HG02571 (cell line): ENCODE data around the gene SMNDC1.
A peak's percentile ranks its signal among the peaks of the same experiment; 100 is the strongest.
"Not testable (repeated sequence)": the region's sequence is repeated elsewhere in the genome, so short reads cannot be mapped to it uniquely, and the experiment has no call there.

ENCODE experiments used
- ATAC-seq: cut with Tn5 transposase; IDR thresholded peaks from one replicate; pipeline ENCODE4 v1.9.1; 2021; ENCODE audit warnings: mild to moderate bottlenecking, moderate library complexity; ENCODE audit not compliant: unreplicated experiment

Gene SMNDC1

DNA sequence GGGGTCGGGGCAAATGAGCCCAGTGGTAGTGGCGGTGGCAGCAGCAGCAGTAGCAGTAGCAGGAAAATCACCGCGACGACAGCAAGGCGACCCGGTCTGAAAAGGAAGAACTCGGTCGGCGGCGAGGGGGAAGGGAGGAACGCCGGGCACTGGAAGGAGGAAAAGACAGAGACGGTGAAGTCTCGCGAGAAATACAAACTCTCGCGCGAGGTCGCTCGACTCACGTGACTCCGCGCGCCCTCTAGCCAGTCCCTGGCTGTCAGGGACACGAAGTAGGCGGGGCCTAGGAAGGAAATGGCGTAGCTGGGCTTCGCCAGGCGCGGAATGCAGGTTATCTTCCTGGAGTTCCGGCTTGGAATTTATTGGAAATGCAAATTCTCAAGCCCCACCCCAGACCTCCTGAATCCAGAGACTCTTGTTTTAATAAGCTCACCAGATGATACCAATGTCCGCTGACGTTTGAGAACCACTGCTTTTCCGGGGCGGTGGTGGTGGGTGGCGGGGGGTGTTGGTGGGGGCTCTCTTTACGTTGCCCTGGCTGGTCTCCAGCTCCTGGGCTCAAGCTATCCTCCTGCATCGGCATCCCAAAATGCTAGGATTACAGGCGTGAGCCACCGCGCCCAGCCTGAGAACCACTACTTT is at the start of gene SMNDC1:
SMNDC1 (minus strand) TSS at position 141 of the 642 bp plus-strand sequence. CDS start 1,333 bp downstream, outside the sequence.
- ATAC-seq = peak; percentile 92

GRCh38 chr10:110354322-110354766 is 49.6 kb upstream of the SMNDC1 start:
- ATAC-seq = no peak

DNA sequence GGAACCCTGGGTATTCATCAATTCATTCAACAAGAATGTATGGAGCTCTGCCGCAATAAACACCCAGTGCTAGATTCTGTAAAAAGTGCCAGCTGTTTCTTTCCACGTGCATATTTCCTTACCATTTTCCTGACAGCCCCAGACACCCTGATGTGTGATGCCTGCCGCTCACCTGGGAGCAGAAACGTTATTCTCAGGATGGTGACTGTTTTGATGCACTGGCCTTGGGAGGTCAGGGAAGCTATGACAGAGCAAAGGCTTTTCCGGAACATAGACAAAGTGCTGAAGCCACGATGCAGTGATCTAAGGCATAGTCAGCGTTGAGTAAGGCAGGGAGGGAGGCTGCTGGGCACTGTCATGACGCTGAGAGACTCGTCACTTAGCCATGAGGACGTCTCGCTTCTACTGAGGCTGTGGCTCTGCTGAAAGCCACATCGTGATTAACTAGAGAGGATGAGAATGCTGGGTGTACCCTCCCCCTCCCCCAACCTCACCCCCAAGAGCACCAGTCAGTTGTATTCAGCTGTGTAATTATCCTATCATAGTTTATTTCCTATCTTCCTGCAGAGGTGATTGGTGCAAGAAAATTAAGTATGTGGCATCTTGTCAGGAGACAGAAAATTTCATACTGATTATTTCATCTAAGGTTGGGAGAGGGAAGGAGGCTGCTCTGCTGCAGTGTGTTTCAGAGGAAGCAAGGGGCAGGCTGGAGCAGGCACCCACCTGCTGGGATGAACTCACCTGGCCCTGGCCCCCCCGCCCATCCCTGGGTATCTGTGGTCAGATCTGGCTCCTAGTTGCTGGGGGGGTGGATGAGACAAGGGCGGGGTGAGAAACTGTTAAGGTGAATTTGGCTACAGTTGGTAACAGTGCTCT is 48.8 kb upstream of the SMNDC1 start:
- ATAC-seq = no peak

- no peak for ATAC-seq
Measured at GRCh38 chr10:110352930-110353243, 48.2 kb upstream of the SMNDC1 start.

DNA sequence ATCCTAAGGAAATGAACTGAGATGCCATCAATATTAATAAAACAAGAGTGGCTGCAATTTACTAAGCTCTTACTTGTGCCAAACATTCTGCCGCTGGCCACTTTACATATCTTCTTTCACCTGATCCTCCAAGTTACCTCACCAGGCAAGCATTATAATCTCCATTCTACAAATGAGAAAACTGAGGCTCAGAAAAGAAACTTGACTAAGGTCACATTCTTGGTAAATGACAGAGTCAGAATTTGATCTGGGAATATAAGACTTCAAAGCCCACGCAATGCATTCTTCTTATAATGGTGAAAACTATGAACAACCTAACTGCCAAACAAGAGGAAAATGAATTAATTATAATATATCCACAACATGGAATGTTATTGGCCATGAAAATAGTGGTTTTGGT is 46.1 kb upstream of the SMNDC1 start:
- ATAC-seq = no peak

GRCh38 chr10:110349831-110350230 is 45.1 kb upstream of the SMNDC1 start:
- no peak for ATAC-seq

DNA sequence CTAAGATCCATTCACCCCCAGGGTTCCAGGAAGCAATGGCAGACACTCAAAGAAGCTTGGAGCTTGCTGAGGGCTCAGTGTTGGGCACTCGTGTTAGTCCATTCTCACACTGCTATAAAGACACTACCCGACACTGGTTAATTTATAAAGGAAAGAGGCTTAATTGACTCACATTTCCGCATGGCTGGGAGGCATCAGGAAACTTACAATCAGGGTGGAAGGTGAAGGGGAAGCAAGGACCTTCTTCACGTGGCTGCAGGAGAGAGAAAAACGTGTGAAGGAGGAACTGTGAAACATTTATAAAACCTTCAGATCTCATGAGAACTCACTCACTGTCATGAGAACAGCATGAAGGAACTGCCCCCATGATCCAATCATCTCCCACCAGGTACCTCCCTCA is 44.7 kb upstream of the SMNDC1 start:
- ATAC-seq = no peak

DNA sequence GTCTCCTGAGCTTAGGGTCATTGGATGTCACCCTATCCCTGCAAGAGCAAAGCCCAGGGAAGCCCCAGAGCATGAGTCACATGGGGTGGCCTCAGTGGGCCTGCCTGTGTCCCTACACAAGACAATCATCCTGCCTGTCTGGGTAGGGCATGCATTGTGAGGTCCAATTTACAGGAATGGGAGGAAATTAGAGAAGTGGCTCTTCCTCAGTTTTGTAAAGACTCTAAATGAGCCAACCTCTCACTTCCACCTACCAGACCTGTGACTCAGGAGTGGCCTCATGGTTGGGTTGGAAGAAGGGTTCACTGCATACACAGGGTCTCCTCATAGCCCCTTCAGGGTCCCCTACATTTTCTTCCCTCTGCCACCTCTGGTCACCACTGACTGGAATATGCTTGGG is 43.6 kb upstream of the SMNDC1 start:
- ATAC-seq = no peak

GRCh38 chr10:110346914-110347313 is 42.2 kb upstream of the SMNDC1 start:
- no peak for ATAC-seq

DNA sequence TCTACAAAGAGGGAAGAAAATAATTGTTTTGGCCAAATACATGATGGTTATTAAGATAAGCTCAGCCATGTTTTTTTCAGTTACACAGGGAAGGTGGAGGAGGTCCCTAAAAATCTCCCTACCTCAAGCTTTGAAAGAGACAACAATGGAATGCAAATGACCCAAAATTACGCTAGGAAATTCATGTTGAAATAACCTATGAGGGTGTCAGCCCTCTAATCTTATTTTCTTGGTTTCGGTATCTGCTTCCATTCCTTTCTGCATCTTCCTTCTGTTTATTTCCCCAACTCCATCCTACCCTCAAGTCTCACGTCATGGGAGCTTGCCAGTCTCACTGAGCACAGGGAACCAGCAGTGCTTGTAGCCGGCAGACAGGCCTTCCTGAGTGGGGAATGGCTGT is 40.6 kb upstream of the SMNDC1 start:
- ATAC-seq = no peak

DNA sequence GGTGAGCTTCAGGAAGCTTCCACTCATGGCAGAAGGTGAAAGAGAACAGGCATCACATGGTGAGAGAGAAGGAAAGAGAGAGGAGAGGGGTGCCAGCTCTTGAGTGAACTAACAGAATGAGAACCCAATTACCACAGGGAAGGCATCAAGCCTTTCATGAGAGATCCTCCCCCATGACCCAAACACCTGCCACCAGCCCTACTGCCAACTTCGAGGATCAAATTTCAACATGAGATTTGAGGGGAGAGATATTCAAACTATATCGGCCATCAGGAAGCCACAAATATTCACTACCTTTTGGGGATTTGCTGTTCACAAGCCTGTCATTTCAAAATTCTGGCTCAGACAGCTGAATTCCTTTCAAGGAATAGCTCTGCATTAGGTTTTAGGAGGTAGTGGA is 39.9 kb upstream of the SMNDC1 start:
- no peak for ATAC-seq

DNA sequence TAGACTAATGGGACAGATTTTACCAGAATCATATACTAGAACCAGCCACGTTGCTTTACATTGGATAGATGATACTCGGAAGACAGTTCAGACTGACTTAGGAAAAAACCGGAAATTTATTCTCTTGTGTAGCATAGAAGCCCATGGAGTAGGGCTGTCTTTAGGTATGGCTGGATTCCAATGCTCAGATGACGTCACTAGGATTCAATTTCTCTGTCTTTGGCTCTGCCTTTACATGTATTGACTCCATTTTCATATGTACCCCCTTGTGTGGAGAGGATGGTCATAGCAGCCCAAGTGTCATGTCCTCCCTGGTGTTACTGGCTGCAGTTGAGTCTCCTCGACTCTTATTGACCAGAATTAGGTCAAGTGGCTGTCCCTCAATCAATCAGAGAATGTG is 39.2 kb upstream of the SMNDC1 start:
- ATAC-seq = no peak

GRCh38 chr10:110340816-110341215 is 36.1 kb upstream of the SMNDC1 start:
- no peak for ATAC-seq

DNA sequence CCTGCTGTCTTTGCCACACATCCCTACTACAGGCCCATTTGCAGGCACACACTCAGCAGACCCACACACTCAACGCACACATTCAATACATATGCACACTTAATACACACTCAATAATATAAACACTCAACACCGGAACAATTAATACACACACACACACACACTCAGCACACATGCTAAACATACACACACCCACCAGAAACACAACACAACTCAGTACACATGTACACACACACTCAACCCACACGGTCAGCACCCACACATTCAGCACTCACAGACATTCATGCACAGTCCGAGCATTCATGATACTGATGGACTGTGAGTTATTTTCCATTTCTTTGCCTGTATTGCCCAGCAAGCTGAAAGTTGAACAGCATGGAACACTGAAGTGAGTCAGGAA is 35.4 kb upstream of the SMNDC1 start:
- no peak for ATAC-seq

GRCh38 chr10:110337906-110338305 is 33.2 kb upstream of the SMNDC1 start:
- no peak for ATAC-seq

- ATAC-seq = no peak
Measured at GRCh38 chr10:110337401-110337800, 32.7 kb upstream of the SMNDC1 start.

DNA sequence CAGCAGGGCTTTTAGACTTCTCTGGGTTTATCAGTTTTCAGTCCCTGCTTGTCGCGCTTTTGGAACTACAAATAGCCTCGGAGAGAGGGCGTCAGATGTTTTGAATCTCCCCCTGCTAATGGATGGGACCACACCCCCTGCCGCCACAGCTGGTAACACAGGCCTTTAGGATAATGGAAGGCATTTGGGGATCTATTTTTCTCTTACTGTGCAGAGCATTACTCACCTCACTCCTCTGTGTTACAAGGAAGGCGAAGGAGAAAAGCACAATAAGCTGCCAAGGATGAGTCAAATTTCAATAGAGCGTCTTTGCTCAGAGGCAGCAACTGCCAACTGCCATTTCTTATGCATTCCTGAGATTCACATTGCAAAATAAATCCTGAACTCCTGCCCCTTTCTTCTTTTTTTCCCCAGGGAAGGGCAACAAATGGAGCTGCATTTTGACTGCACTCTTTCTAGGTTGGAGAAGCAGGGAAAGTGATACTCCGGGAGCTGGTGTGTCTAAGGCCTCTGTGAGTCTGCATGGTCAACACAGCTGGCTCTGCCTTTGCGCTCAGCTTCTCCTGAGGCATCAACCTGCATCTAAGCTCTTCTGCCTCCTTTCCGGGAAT is 31.5 kb upstream of the SMNDC1 start:
- no peak for ATAC-seq

GRCh38 chr10:110335314-110336064 is 30.8 kb upstream of the SMNDC1 start:
- ATAC-seq = no peak

DNA sequence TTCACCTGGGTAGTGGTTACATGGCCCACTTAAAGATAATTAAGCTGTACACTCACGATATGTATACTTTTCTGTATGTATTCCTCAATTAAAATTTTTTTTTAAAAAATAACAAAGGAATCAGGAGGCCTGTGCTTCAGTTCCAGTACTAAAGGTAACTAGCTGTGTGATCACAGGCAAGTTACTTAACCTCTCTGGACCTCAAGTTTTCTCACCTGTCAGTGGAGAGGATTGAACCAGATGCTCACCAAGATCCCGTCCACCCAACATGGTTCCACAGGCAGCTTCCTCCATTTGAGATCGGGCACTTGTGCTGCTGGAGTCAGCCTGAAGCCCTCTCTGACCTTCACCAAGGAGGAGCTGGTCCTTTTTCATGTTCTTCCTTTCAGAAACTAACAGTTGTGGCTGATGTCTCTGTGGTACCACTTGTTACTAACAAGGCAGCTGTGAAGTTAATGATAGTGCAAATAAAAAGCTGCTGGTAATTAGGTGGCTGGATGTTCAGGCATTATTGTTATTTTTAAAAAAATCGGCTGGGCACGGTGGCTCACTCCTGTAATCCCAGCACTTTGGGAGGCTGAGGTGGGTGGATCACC is 29.4 kb upstream of the SMNDC1 start:
- no peak for ATAC-seq

DNA sequence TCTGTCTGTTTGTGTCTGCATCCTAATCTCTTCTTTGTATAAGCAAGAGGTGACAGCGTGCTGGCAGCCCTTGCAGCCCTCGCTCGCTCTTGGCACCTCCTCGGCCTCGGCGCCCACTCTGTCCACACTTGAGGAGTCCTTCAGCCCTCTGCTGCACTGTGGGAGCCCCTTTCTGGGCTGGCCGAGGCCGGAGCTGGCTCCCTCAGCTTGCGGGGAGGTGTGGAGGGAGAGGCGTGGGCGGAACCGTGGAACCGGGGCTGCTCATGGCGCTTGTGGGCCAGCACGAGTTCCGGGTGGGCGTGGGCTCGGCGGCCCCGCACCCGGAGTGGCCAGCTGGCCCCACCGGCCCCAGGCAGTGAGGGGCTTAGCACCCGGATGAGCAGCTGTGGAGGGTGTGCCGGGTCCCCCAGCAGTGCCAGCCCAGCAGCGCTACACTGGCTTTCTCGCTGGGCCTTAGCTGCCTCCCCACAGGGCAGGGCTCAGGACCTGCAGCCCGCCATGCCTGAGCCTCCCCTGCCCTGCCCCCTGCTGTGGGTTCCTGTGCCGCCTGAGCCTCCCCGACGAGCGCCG is 26.6 kb upstream of the SMNDC1 start:
- ATAC-seq = not testable (repeated sequence)

- ATAC-seq = no peak
Measured at GRCh38 chr10:110330675-110331074, 26.0 kb upstream of the SMNDC1 start.
